Loucy (cell line): Measurements from ENCODE around the gene AHDC1.
A peak's percentile ranks its signal among the peaks of the same experiment; 100 is the strongest.

Experiments
- H2AFZ ChIP-seq: fragments of 200-600 bp; sonication (generic); 2 replicates; pipeline ENCODE4 v1.6.0; 2016; ENCODE audit warnings: antibody characterized with exemption, mild to moderate bottlenecking, low read length, moderate library complexity
- H3F3A ChIP-seq: fragments of 200-600 bp; 2 replicates; pipeline ENCODE4 v1.6.0; 2016; ENCODE audit warnings: antibody characterized with exemption, low read depth, mild to moderate bottlenecking
- H3K27me3 ChIP-seq: fragments of 200-600 bp; sonication (generic); 2 replicates; pipeline ENCODE4 v1.6.1; 2014; ENCODE audit warnings: low read length, mild to moderate bottlenecking; ENCODE audit not compliant: insufficient read depth, poor library complexity, severe bottlenecking
- H3K36me3 ChIP-seq: fragments of 200-600 bp; sonication (generic); 2 replicates; pipeline ENCODE4 v1.6.1; 2016; ENCODE audit warnings: low read length; ENCODE audit not compliant: insufficient read depth
- H3K4me1 ChIP-seq: fragments of 200-600 bp; sonication (generic); 2 replicates; pipeline ENCODE4 v1.5.1; 2014; ENCODE audit warnings: low read length, mild to moderate bottlenecking; ENCODE audit not compliant: insufficient read depth, poor library complexity, severe bottlenecking
- H3K4me2 ChIP-seq: fragments of 200-600 bp; sonication (generic); 2 replicates; pipeline ENCODE4 v1.6.0; 2014; ENCODE audit warnings: antibody characterized with exemption, low read length, low read depth, mild to moderate bottlenecking; ENCODE audit not compliant: poor library complexity, severe bottlenecking
- H3K4me3 ChIP-seq: fragments of 200-600 bp; sonication (generic); 2 replicates; pipeline ENCODE4 v1.5.1; 2014; ENCODE audit warnings: low read length, mild to moderate bottlenecking, mixed read lengths; ENCODE audit not compliant: poor library complexity, severe bottlenecking
- H3K79me2 ChIP-seq: fragments of 200-600 bp; sonication (generic); 2 replicates; pipeline ENCODE4 v1.6.1; 2014; ENCODE audit warnings: low read length; ENCODE audit not compliant: insufficient read depth
- H3K9ac ChIP-seq: fragments of 200-600 bp; sonication (generic); 2 replicates; pipeline ENCODE4 v1.6.0; 2014; ENCODE audit warnings: mild to moderate bottlenecking, low read depth, low read length, moderate library complexity; ENCODE audit not compliant: poor library complexity, severe bottlenecking
- H3K9me2 ChIP-seq: fragments of 200-600 bp; sonication (generic); replicated peaks from 2 replicates; pipeline ENCODE4 v1.6.1; 2016; ENCODE audit warnings: low read depth, low read length, mixed read lengths
- H3K9me3 ChIP-seq: fragments of 200-600 bp; sonication (generic); 2 replicates; pipeline ENCODE4 v1.6.1; 2014; ENCODE audit warnings: mild to moderate bottlenecking, antibody characterized with exemption, low read length, low read depth; ENCODE audit not compliant: insufficient read depth
- H4K20me1 ChIP-seq: fragments of 200-600 bp; sonication (generic); 2 replicates; pipeline ENCODE4 v1.6.0; 2014; ENCODE audit warnings: antibody characterized with exemption, low read length, mild to moderate bottlenecking; ENCODE audit not compliant: insufficient read depth, poor library complexity, severe bottlenecking
- CTCF ChIP-seq: fragments of 200-600 bp; sonication (generic); conservative IDR thresholded peaks from 2 replicates; pipeline ENCODE4 v1.5.1; 2014; ENCODE audit warnings: mild to moderate bottlenecking, antibody characterized with exemption, low read length
- EZH2phosphoT487 ChIP-seq: fragments of 200-600 bp; IDR thresholded peaks from 2 replicates; pipeline ENCODE4 v1.6.1; 2018; ENCODE audit warnings: antibody characterized with exemption, mild to moderate bottlenecking, moderate library complexity, borderline replicate concordance

The AHDC1 gene

GRCh38 chr1:27612718-27613117 is 8.8 kb upstream of the AHDC1 start:
- no peak overlapping the region for H2AFZ ChIP-seq
- H3K9ac ChIP-seq, result no peak overlapping the region
- no peaks in the 10 kb centered on the region for H4K20me1 ChIP-seq
- peaks cover 2% of the 10 kb centered on the region; the same call in 1 of the 2 replicates for H3F3A ChIP-seq
- H3K4me3 ChIP-seq, result no peak overlapping the region
- TF ChIP-seq EZH2phosphoT487, result no peak
- TF ChIP-seq CTCF, result no peak
- H3K79me2 ChIP-seq, result no peaks in the 10 kb centered on the region
- no peaks in the 10 kb centered on the region for H3K9me2 ChIP-seq
- no peak overlapping the region for H3K4me2 ChIP-seq
- H3K4me1 ChIP-seq, result peaks cover 35% of the 10 kb centered on the region
- no peaks in the 10 kb centered on the region for H3K36me3 ChIP-seq
- H3K9me3 ChIP-seq, result no peaks in the 10 kb centered on the region
- no peaks in the 10 kb centered on the region for H3K27me3 ChIP-seq

GRCh38 chr1:27611450-27611849 is 7.5 kb upstream of the AHDC1 start:
- no peak overlapping the region for H3K9ac ChIP-seq
- no peaks in the 10 kb centered on the region for H3K9me3 ChIP-seq
- no peaks in the 10 kb centered on the region for H3K9me2 ChIP-seq
- H3K4me2 ChIP-seq, result no peak overlapping the region
- H3K4me1 ChIP-seq, result peaks cover 35% of the 10 kb centered on the region
- no peaks in the 10 kb centered on the region for H3K27me3 ChIP-seq
- no peaks in the 10 kb centered on the region for H3K36me3 ChIP-seq
- H3K4me3 ChIP-seq, result no peak overlapping the region
- H3K79me2 ChIP-seq, result no peaks in the 10 kb centered on the region
- TF ChIP-seq EZH2phosphoT487 (no peak), CTCF (no peak)
- no peak overlapping the region for H2AFZ ChIP-seq
- H3F3A ChIP-seq, result 0 out of 2 replicates have a peak, but pooled peaks cover 3% of the 10 kb centered on the region
- no peaks in the 10 kb centered on the region for H4K20me1 ChIP-seq

- no peaks in the 10 kb centered on the region for H4K20me1 ChIP-seq
- H3K36me3 ChIP-seq, result no peaks in the 10 kb centered on the region
- peak overlapping the region; percentile 12 for H3K4me2 ChIP-seq
- peaks cover 43% of the 10 kb centered on the region for H3K4me1 ChIP-seq
- 0 out of 2 replicates have a peak, but pooled peaks cover 3% of the 10 kb centered on the region for H3F3A ChIP-seq
- H3K9me3 ChIP-seq, result no peaks in the 10 kb centered on the region
- no peaks in the 10 kb centered on the region for H3K9me2 ChIP-seq
- no peak overlapping the region for H3K4me3 ChIP-seq
- H2AFZ ChIP-seq, result 0 out of 2 replicates have a peak overlapping the region, but pooled peaks have one; percentile 39
- no peaks in the 10 kb centered on the region for H3K79me2 ChIP-seq
- H3K9ac ChIP-seq, result peak overlapping the region; percentile 37
- no peaks in the 10 kb centered on the region for H3K27me3 ChIP-seq
- TF ChIP-seq CTCF (no peak), EZH2phosphoT487 (no peak)
These were observed 5.8 kb upstream of the AHDC1 start for GRCh38 chr1:27609618-27610240.
